Measurements from ENCODE around the gene DIS3L2. TPM values are rescaled to one million over a fixed set of nuclear protein-coding genes. Genes with fewer than 3 reads are reported as not detected.

DIS3L2 gene
- polyA plus RNA-seq, 2 donors, result 16.6 to 23.3 TPM

- Histone ChIP-seq H3K27me3 (ENCODE audit: control insufficient read depth in 1 of 2, insufficient read depth in 2 of 2, low read length in 2 of 2) (peaks cover 0 to 11% of the 10 kb centered on the region in 2 donors), H3K27ac (ENCODE audit: low read depth in 2 of 2, low read length in 1 of 2) (no peak overlapping the region), H3K36me3 (ENCODE audit: control insufficient read depth in 2 of 2, insufficient read depth in 2 of 2, low read length in 1 of 2) (no peaks in the 10 kb centered on the region), H3K4me1 (ENCODE audit: control insufficient read depth in 2 of 2, insufficient read depth in 2 of 2, low read length in 1 of 2) (peaks cover 5 to 14% of the 10 kb centered on the region in 2 donors), H3K9me3 (ENCODE audit: control insufficient read depth in 2 of 2, insufficient read depth in 1 of 2, low read depth in 1 of 2, low read length in 1 of 2) (no peaks in the 10 kb centered on the region), H3K4me3 (ENCODE audit: low read depth in 1 of 2, low read length in 2 of 2) (no peak overlapping the region)
- 56 to 58% methylated on average over 3 of the region's 3 CpGs for WGBS, 2 donors
These were observed 38.5 kb upstream of the DIS3L2 start for GRCh38 chr2:231923010-231923344.

- Histone ChIP-seq H3K27me3 (ENCODE audit: control insufficient read depth in 1 of 2, insufficient read depth in 2 of 2, low read length in 2 of 2) (peaks cover 0 to 11% of the 10 kb centered on the region in 2 donors), H3K36me3 (ENCODE audit: control insufficient read depth in 2 of 2, insufficient read depth in 2 of 2, low read length in 1 of 2) (no peaks in the 10 kb centered on the region), H3K27ac (ENCODE audit: low read depth in 2 of 2, low read length in 1 of 2) (no peak overlapping the region), H3K9me3 (ENCODE audit: control insufficient read depth in 2 of 2, insufficient read depth in 1 of 2, low read depth in 1 of 2, low read length in 1 of 2) (no peaks in the 10 kb centered on the region), H3K4me1 (ENCODE audit: control insufficient read depth in 2 of 2, insufficient read depth in 2 of 2, low read length in 1 of 2) (peaks cover 5 to 14% of the 10 kb centered on the region in 2 donors), H3K4me3 (ENCODE audit: low read depth in 1 of 2, low read length in 2 of 2) (peak overlapping the region in 1 of 2 donors; percentile 58)
- 52 to 54% methylated on average over 24 of the region's 24 CpGs for WGBS, 2 donors
These were observed 37.3 kb upstream of the DIS3L2 start for GRCh38 chr2:231923951-231924888.

GRCh38 chr2:231924889-231925275 lies 36.6 kb upstream of the DIS3L2 start:
- peak overlapping the region; percentile 53 to 58 for H3K4me3 ChIP-seq (ENCODE audit: low read depth in 1 of 2, low read length in 2 of 2)
- H3K27ac ChIP-seq (ENCODE audit: low read depth in 2 of 2, low read length in 1 of 2), result no peak overlapping the region
- no peaks in the 10 kb centered on the region for H3K9me3 ChIP-seq (ENCODE audit: control insufficient read depth in 2 of 2, insufficient read depth in 1 of 2, low read depth in 1 of 2, low read length in 1 of 2)
- 19 to 24% methylated on average over 8 of the region's 8 CpGs for WGBS, 2 donors
- peaks cover 5 to 14% of the 10 kb centered on the region in 2 donors for H3K4me1 ChIP-seq (ENCODE audit: control insufficient read depth in 2 of 2, insufficient read depth in 2 of 2, low read length in 1 of 2)
- no peaks in the 10 kb centered on the region for H3K36me3 ChIP-seq (ENCODE audit: control insufficient read depth in 2 of 2, insufficient read depth in 2 of 2, low read length in 1 of 2)
- H3K27me3 ChIP-seq (ENCODE audit: control insufficient read depth in 1 of 2, insufficient read depth in 2 of 2, low read length in 2 of 2), result peaks cover 0 to 11% of the 10 kb centered on the region in 2 donors

- Histone ChIP-seq H3K9me3 (ENCODE audit: control insufficient read depth in 2 of 2, insufficient read depth in 1 of 2, low read depth in 1 of 2, low read length in 1 of 2) (no peaks in the 10 kb centered on the region), H3K36me3 (ENCODE audit: control insufficient read depth in 2 of 2, insufficient read depth in 2 of 2, low read length in 1 of 2) (no peaks in the 10 kb centered on the region), H3K27me3 (ENCODE audit: control insufficient read depth in 1 of 2, insufficient read depth in 2 of 2, low read length in 2 of 2) (peaks cover 0 to 11% of the 10 kb centered on the region in 2 donors), H3K4me1 (ENCODE audit: control insufficient read depth in 2 of 2, insufficient read depth in 2 of 2, low read length in 1 of 2) (peaks cover 5 to 14% of the 10 kb centered on the region in 2 donors), H3K27ac (ENCODE audit: low read depth in 2 of 2, low read length in 1 of 2) (no peak overlapping the region), H3K4me3 (ENCODE audit: low read depth in 1 of 2, low read length in 2 of 2) (peak overlapping the region; percentile 53 to 58)
- 1% methylated on average over 94 to 96 of the region's 96 CpGs for WGBS, 2 donors
These were observed 36.0 kb upstream of the DIS3L2 start for GRCh38 chr2:231925303-231926179.

- no peak within 1 kb of the TSS for H3K27ac ChIP-seq (ENCODE audit: low read depth in 2 of 2, low read length in 1 of 2)
- 1% methylated on average over 39 to 54 of the region's 54 CpGs for WGBS, 2 donors
- peak within 1 kb of the TSS; percentile 53 to 58 for H3K4me3 ChIP-seq (ENCODE audit: low read depth in 1 of 2, low read length in 2 of 2)
- H3K4me1 ChIP-seq (ENCODE audit: control insufficient read depth in 2 of 2, insufficient read depth in 2 of 2, low read length in 1 of 2), result peaks cover 5 to 14% of the 10 kb centered on the region in 2 donors
- H3K27me3 ChIP-seq (ENCODE audit: control insufficient read depth in 1 of 2, insufficient read depth in 2 of 2, low read length in 2 of 2), result peaks cover 0 to 11% of the 10 kb centered on the region in 2 donors
- H3K36me3 ChIP-seq (ENCODE audit: control insufficient read depth in 2 of 2, insufficient read depth in 2 of 2, low read length in 1 of 2), result no peaks in the 10 kb centered on the region
- no peaks in the 10 kb centered on the region for H3K9me3 ChIP-seq (ENCODE audit: control insufficient read depth in 2 of 2, insufficient read depth in 1 of 2, low read depth in 1 of 2, low read length in 1 of 2)
These were observed 35.3 kb upstream of the DIS3L2 start, which contains the start of gene NPPC for GRCh38 chr2:231926180-231926741. Gene NPPC, minus strand, starts transcription at chr2:231926396. Its CDS starts 147 bp downstream, at chr2:231926249.

- Histone ChIP-seq H3K4me3 (ENCODE audit: low read depth in 1 of 2, low read length in 2 of 2) (peak overlapping the region; percentile 53 to 58), H3K27me3 (ENCODE audit: control insufficient read depth in 1 of 2, insufficient read depth in 2 of 2, low read length in 2 of 2) (peaks cover 0 to 11% of the 10 kb centered on the region in 2 donors), H3K36me3 (ENCODE audit: control insufficient read depth in 2 of 2, insufficient read depth in 2 of 2, low read length in 1 of 2) (no peaks in the 10 kb centered on the region), H3K27ac (ENCODE audit: low read depth in 2 of 2, low read length in 1 of 2) (no peak overlapping the region), H3K9me3 (ENCODE audit: control insufficient read depth in 2 of 2, insufficient read depth in 1 of 2, low read depth in 1 of 2, low read length in 1 of 2) (no peaks in the 10 kb centered on the region), H3K4me1 (ENCODE audit: control insufficient read depth in 2 of 2, insufficient read depth in 2 of 2, low read length in 1 of 2) (peaks cover 5 to 14% of the 10 kb centered on the region in 2 donors)
- WGBS, 2 donors, result 9 to 12% methylated on average over 49 to 51 of the region's 51 CpGs
These were observed 34.5 kb upstream of the DIS3L2 start for GRCh38 chr2:231926761-231927565.

GRCh38 chr2:231927566-231927890 lies 34.0 kb upstream of the DIS3L2 start:
- Histone ChIP-seq H3K27ac (ENCODE audit: low read depth in 2 of 2, low read length in 1 of 2) (no peak overlapping the region), H3K9me3 (ENCODE audit: control insufficient read depth in 2 of 2, insufficient read depth in 1 of 2, low read depth in 1 of 2, low read length in 1 of 2) (no peaks in the 10 kb centered on the region), H3K4me3 (ENCODE audit: low read depth in 1 of 2, low read length in 2 of 2) (no peak overlapping the region), H3K36me3 (ENCODE audit: control insufficient read depth in 2 of 2, insufficient read depth in 2 of 2, low read length in 1 of 2) (no peaks in the 10 kb centered on the region), H3K4me1 (ENCODE audit: control insufficient read depth in 2 of 2, insufficient read depth in 2 of 2, low read length in 1 of 2) (peaks cover 5 to 14% of the 10 kb centered on the region in 2 donors), H3K27me3 (ENCODE audit: control insufficient read depth in 1 of 2, insufficient read depth in 2 of 2, low read length in 2 of 2) (peaks cover 0 to 11% of the 10 kb centered on the region in 2 donors)
- 66 to 81% methylated on average over 10 of the region's 10 CpGs for WGBS, 2 donors

GRCh38 chr2:231928481-231928880 lies 33.0 kb upstream of the DIS3L2 start:
- H3K4me3 ChIP-seq (ENCODE audit: low read depth in 1 of 2, low read length in 2 of 2), result no peak overlapping the region
- 79 to 82% methylated on average over 5 of the region's 5 CpGs for WGBS, 2 donors
- H3K4me1 ChIP-seq (ENCODE audit: control insufficient read depth in 2 of 2, insufficient read depth in 2 of 2, low read length in 1 of 2), result peaks cover 5 to 14% of the 10 kb centered on the region in 2 donors
- peaks cover 0 to 11% of the 10 kb centered on the region in 2 donors for H3K27me3 ChIP-seq (ENCODE audit: control insufficient read depth in 1 of 2, insufficient read depth in 2 of 2, low read length in 2 of 2)
- H3K36me3 ChIP-seq (ENCODE audit: control insufficient read depth in 2 of 2, insufficient read depth in 2 of 2, low read length in 1 of 2), result no peaks in the 10 kb centered on the region
- H3K27ac ChIP-seq (ENCODE audit: low read depth in 2 of 2, low read length in 1 of 2), result no peak overlapping the region
- no peaks in the 10 kb centered on the region for H3K9me3 ChIP-seq (ENCODE audit: control insufficient read depth in 2 of 2, insufficient read depth in 1 of 2, low read depth in 1 of 2, low read length in 1 of 2)

All from esophagus (tissue), 2 donors.